H9 (cell line): ENCODE data around the gene TOR1AIP1. TPM values are rescaled to one million over a fixed set of nuclear protein-coding genes. Genes with fewer than 3 reads are reported as not detected.
A peak's percentile ranks its signal among the peaks of the same experiment; 100 is the strongest.

Experiments
- DNase-seq: peaks from one replicate; pipeline ENCODE4 v3.0.0-alpha.2; 2017
- H2AFZ ChIP-seq: one replicate; pipeline ENCODE4 v1.6.1; 2013; ENCODE audit warnings: mild to moderate bottlenecking, low read length, control low read depth, moderate library complexity
- H2AK5ac ChIP-seq: 2 replicates; pipeline ENCODE4 v1.6.1; 2013; ENCODE audit warnings: low read length, control low read depth, mixed read lengths; ENCODE audit not compliant: insufficient read length
- H2BK120ac ChIP-seq: one replicate; pipeline ENCODE4 v1.6.1; 2013; ENCODE audit warnings: low read depth, mild to moderate bottlenecking, low read length, control low read depth, inconsistent platforms; ENCODE audit not compliant: poor library complexity, severe bottlenecking
- H2BK12ac ChIP-seq: 2 replicates; pipeline ENCODE4 v1.6.1; 2013; ENCODE audit warnings: low read length, control low read depth, mixed read lengths, low read depth; ENCODE audit not compliant: insufficient read length
- H2BK15ac ChIP-seq: 2 replicates; pipeline ENCODE4 v1.6.1; 2013; ENCODE audit warnings: low read depth, low read length, control low read depth
- H2BK20ac ChIP-seq: one replicate; pipeline ENCODE4 v1.6.1; 2013; ENCODE audit warnings: low read depth, mild to moderate bottlenecking, low read length, control low read depth, inconsistent platforms; ENCODE audit not compliant: poor library complexity, severe bottlenecking
- H2BK5ac ChIP-seq: 2 replicates; pipeline ENCODE4 v1.6.1; 2013; ENCODE audit warnings: low read length, control low read depth, mixed read lengths; ENCODE audit not compliant: insufficient read length
- H3K14ac ChIP-seq: 2 replicates; pipeline ENCODE4 v1.6.1; 2013; ENCODE audit warnings: low read length, control low read depth; ENCODE audit not compliant: insufficient read depth
- H3K18ac ChIP-seq: 2 replicates; pipeline ENCODE4 v1.6.1; 2013; ENCODE audit warnings: low read depth, mild to moderate bottlenecking, mixed read lengths, low read length, control low read depth; ENCODE audit not compliant: insufficient read length
- H3K23ac ChIP-seq: 2 replicates; pipeline ENCODE4 v1.6.1; 2013; ENCODE audit warnings: low read length, control low read depth, mixed read lengths, low read depth; ENCODE audit not compliant: insufficient read length
- H3K23me2 ChIP-seq: 2 replicates; pipeline ENCODE4 v1.6.1; 2013; ENCODE audit warnings: low read depth, mild to moderate bottlenecking, mixed read lengths, low read length, control low read depth; ENCODE audit not compliant: insufficient read length, poor library complexity, severe bottlenecking
- H3K27ac ChIP-seq: 2 replicates; pipeline ENCODE4 v1.5.1; 2013; ENCODE audit warnings: low read length, control low read depth, mixed read lengths, low read depth; ENCODE audit not compliant: insufficient read length
- H3K27me3 ChIP-seq: 2 replicates; pipeline ENCODE4 v1.6.1; 2013; ENCODE audit warnings: low read length, control low read depth, inconsistent platforms; ENCODE audit not compliant: insufficient read depth
- H3K4ac ChIP-seq: 2 replicates; pipeline ENCODE4 v1.6.1; 2013; ENCODE audit warnings: low read depth, mild to moderate bottlenecking, control low read depth, inconsistent platforms, low read length, moderate library complexity
- H3K4me1 ChIP-seq: 2 replicates; pipeline ENCODE4 v1.6.1; 2013; ENCODE audit warnings: low read length, control low read depth, inconsistent platforms; ENCODE audit not compliant: insufficient read depth
- H3K4me2 ChIP-seq: 2 replicates; pipeline ENCODE4 v1.6.1; 2013; ENCODE audit warnings: low read length, control low read depth, mixed read lengths; ENCODE audit not compliant: insufficient read length, insufficient read depth
- H3K56ac ChIP-seq: 2 replicates; pipeline ENCODE4 v1.6.1; 2013; ENCODE audit warnings: low read depth, mild to moderate bottlenecking, mixed read lengths, low read length, control low read depth; ENCODE audit not compliant: insufficient read length
- H3K79me1 ChIP-seq: 2 replicates; pipeline ENCODE4 v1.6.1; 2013; ENCODE audit warnings: low read depth, mild to moderate bottlenecking, moderate library complexity, low read length, control low read depth, inconsistent platforms; ENCODE audit not compliant: insufficient read depth, poor library complexity, severe bottlenecking
- H3K79me2 ChIP-seq: 2 replicates; pipeline ENCODE4 v1.6.1; 2013; ENCODE audit warnings: low read length, control low read depth, inconsistent platforms; ENCODE audit not compliant: insufficient read depth
- H3K9ac ChIP-seq: 2 replicates; pipeline ENCODE4 v1.6.1; 2013; ENCODE audit warnings: low read length, control low read depth, mixed read lengths; ENCODE audit not compliant: insufficient read length; ENCODE audit errors: extremely low read depth
- H3K9me3 ChIP-seq: one replicate; pipeline ENCODE4 v1.6.1; 2013; ENCODE audit warnings: low read depth, low read length, inconsistent platforms; ENCODE audit not compliant: control insufficient read depth
- H3T11ph ChIP-seq: one replicate; pipeline ENCODE4 v1.6.1; 2013; ENCODE audit warnings: mild to moderate bottlenecking, low read length, control low read depth, inconsistent platforms
- H4K20me1 ChIP-seq: one replicate; pipeline ENCODE4 v1.6.1; 2013; ENCODE audit not compliant: control insufficient read depth, insufficient read length, insufficient read depth
- H4K5ac ChIP-seq: 2 replicates; pipeline ENCODE4 v1.6.1; 2013; ENCODE audit warnings: low read depth, mild to moderate bottlenecking, mixed read lengths, low read length, control low read depth; ENCODE audit not compliant: insufficient read length
- H4K8ac ChIP-seq: replicated peaks from 2 replicates; pipeline ENCODE4 v1.6.1; 2013; ENCODE audit warnings: low read length, control low read depth, mixed read lengths, low read depth; ENCODE audit not compliant: insufficient read length
- H4K91ac ChIP-seq: 2 replicates; pipeline ENCODE4 v1.6.1; 2013; ENCODE audit warnings: low read depth, mild to moderate bottlenecking, moderate library complexity, mixed read lengths, low read length, control low read depth; ENCODE audit not compliant: insufficient read length
- H3K27ac Mint-ChIP-seq, 3 experiments: 2 replicates in 2 of 3; 3 replicates in 1 of 3; pipeline ENCODE4 v1.8.0; 2020 to 2021; ENCODE audit warnings: mixed read lengths in 3 of 3, mild to moderate bottlenecking in 1 of 3, moderate library complexity in 1 of 3
- H3K27me3 Mint-ChIP-seq: 2 replicates; pipeline ENCODE4 v1.8.0; 2021; ENCODE audit warnings: low read depth, mild to moderate bottlenecking, moderate library complexity, mixed read lengths
- H3K36me3 Mint-ChIP-seq, 3 experiments: 2 replicates in 2 of 3; 3 replicates in 1 of 3; pipeline ENCODE4 v1.8.0; 2020 to 2021; ENCODE audit warnings: low read depth in 3 of 3, mixed read lengths in 3 of 3; ENCODE audit not compliant: insufficient read depth in 1 of 3
- H3K4me1 Mint-ChIP-seq, 2 experiments: 2 replicates each; pipeline ENCODE4 v1.8.0; 2020; ENCODE audit warnings: mixed read lengths in 2 of 2
- H3K4me3 Mint-ChIP-seq, 2 experiments: 2 replicates in 1 of 2; 3 replicates in 1 of 2; pipeline ENCODE4 v1.8.0; 2020 to 2021; ENCODE audit warnings: mild to moderate bottlenecking in 2 of 2, mixed read lengths in 2 of 2, moderate library complexity in 1 of 2
- H3K9me3 Mint-ChIP-seq, 2 experiments: 2 replicates in 1 of 2; 3 replicates in 1 of 2; pipeline ENCODE4 v1.8.0; 2020; ENCODE audit warnings: mild to moderate bottlenecking in 2 of 2, mixed read lengths in 2 of 2, moderate library complexity in 1 of 2
- CTCF ChIP-seq: fragments of 200-600 bp; sonication (generic); conservative IDR thresholded peaks from 3 replicates; pipeline ENCODE4 v1.8.0; 2021; ENCODE audit warnings: antibody characterized with exemption, mild to moderate bottlenecking
- WGBS: extraction: QIAGEN DNeasy Blood & Tissue Kit; methylation state at CpG from one replicate; pipeline ENCODE4 v1.1.7; 2013; ENCODE audit warnings: missing lambda C conversion rate, low lambda C conversion rate, mixed read lengths; ENCODE audit not compliant: insufficient read length; ENCODE audit errors: extremely low coverage; 5-methylcytosine and 5-hydroxymethylcytosine counted together
- total RNA-seq: library from RNA; stranded (reverse); gene quantifications from 2 replicates; pipeline ENCODE4 v1.2.1, GENCODE V29; 2021

The TOR1AIP1 gene
- total RNA-seq, 1 experiment from 2014 or later: 25.5 TPM

DNA sequence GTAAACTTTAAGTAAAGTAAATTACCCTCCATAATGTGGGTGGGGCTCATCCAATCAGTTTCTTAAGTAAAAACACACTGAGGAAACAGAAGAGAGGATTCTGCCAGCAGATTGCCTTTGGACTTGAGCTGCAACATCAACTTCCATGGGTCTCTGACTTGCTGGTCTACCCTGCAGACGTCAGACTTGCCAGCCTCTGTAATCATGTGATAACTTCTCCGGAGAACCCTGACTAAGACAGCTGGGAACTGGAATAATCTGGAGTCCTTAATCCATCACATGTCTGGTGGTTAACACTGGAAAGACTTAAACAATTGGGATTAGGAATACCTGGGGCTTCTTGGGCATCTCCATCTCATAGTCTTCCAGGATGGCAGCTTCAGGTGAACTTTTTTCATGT is 59.4 kb downstream of the TOR1AIP1 start:
- H3K9me3 Mint-ChIP-seq: no peaks in the 10 kb centered on the region
- no peaks in the 10 kb centered on the region for H3K79me1 ChIP-seq
- H3K9ac ChIP-seq: no peak overlapping the region
- no peak overlapping the region for H3K23ac ChIP-seq
- H3K36me3 Mint-ChIP-seq: no peaks in the 10 kb centered on the region
- no peaks in the 10 kb centered on the region for H3K79me2 ChIP-seq
- no peak overlapping the region for H3K27ac Mint-ChIP-seq
- H2AK5ac ChIP-seq: no peak overlapping the region
- no peak overlapping the region for H3K27ac ChIP-seq
- H3K27me3 Mint-ChIP-seq: no peaks in the 10 kb centered on the region
- no peak overlapping the region for H3K4me3 Mint-ChIP-seq
- no peaks in the 10 kb centered on the region for H3K4me1 ChIP-seq
- H4K5ac ChIP-seq: no peak overlapping the region
- no peak overlapping the region for H3K18ac ChIP-seq
- H3K4ac ChIP-seq: no peak overlapping the region
- H2BK12ac ChIP-seq: no peak overlapping the region
- H3K56ac ChIP-seq: no peak overlapping the region
- H3K27me3 ChIP-seq: no peaks in the 10 kb centered on the region
- DNase-seq: no peak
- H4K20me1 ChIP-seq: no peaks in the 10 kb centered on the region
- no peak overlapping the region for H2BK20ac ChIP-seq
- H4K8ac ChIP-seq: no peak overlapping the region
- H2BK120ac ChIP-seq: no peak overlapping the region
- no peak overlapping the region for H2BK15ac ChIP-seq
- H4K91ac ChIP-seq: no peak overlapping the region
- H3K4me2 ChIP-seq: no peak overlapping the region
- H2AFZ ChIP-seq: peak overlapping the region; percentile 32
- H2BK5ac ChIP-seq: no peak overlapping the region
- no peaks in the 10 kb centered on the region for H3K23me2 ChIP-seq
- no peak for TF ChIP-seq CTCF
- H3K9me3 ChIP-seq: no peaks in the 10 kb centered on the region
- H3K4me1 Mint-ChIP-seq: no peaks in the 10 kb centered on the region
- no peak overlapping the region for H3T11ph ChIP-seq
- no peak overlapping the region for H3K14ac ChIP-seq
- WGBS: no CpG with 5 or more reads among the region's 2 CpGs
